Stomach (tissue), 4 donors: Measurements from ENCODE around the gene RGMA.

Experiments
- EP300 ChIP-seq: sonication (generic); formaldehyde crosslinking; IDR thresholded peaks from one replicate; pipeline ENCODE4 v1.6.1; 2017; ENCODE audit warnings: antibody characterized with exemption
- POLR2A ChIP-seq, 4 donors: fragments of 450-650 bp; IDR thresholded peaks; one replicate each; pipeline ENCODE4 v1.6.1; 2016; ENCODE audit warnings: antibody characterized with exemption in 4 of 4, control low read depth in 2 of 4, mild to moderate bottlenecking in 1 of 4, moderate library complexity in 1 of 4
- TF ChIP-seq, protein P1 (sequence below), 7 experiments: fragments of 450-650 bp in 4 of 7; fragments of 200-600 bp in 3 of 7; sonication (generic) in 3 of 7; IDR thresholded peaks; one replicate each; pipeline ENCODE4 v1.5.1; 2016 to 2019; ENCODE audit warnings: antibody characterized with exemption in 7 of 7, control low read depth in 2 of 7, mild to moderate bottlenecking in 1 of 7

DNA sequence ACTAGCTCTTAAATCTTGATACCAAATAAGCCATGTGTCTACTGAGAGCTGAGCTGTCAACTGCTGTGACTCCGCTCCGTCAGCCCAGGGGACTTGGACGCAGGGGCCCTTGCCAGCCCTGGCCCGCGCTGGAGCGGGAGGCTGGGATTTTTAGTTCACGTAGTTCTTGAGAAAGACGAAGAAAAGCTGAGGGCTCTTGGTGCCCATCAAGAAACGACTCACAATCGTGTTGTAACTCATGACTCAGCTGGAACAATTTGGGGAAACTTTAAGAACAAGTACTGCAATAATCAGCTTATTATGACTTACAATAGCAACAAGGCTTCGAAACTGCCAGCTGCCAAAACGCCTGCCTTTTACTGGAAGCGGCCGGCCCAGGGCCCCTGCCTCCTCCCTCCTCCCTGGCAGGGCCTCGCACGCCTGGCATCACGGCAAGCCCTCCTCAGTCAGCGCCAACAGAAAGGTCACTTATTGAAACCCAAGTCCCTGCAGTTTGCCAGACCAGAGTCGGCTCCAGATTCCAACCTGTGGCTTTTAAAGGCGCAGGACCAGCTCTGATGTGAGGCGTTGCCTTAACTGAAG lies 60.3 kb downstream of the RGMA start:
- TF ChIP-seq, protein P1, sequence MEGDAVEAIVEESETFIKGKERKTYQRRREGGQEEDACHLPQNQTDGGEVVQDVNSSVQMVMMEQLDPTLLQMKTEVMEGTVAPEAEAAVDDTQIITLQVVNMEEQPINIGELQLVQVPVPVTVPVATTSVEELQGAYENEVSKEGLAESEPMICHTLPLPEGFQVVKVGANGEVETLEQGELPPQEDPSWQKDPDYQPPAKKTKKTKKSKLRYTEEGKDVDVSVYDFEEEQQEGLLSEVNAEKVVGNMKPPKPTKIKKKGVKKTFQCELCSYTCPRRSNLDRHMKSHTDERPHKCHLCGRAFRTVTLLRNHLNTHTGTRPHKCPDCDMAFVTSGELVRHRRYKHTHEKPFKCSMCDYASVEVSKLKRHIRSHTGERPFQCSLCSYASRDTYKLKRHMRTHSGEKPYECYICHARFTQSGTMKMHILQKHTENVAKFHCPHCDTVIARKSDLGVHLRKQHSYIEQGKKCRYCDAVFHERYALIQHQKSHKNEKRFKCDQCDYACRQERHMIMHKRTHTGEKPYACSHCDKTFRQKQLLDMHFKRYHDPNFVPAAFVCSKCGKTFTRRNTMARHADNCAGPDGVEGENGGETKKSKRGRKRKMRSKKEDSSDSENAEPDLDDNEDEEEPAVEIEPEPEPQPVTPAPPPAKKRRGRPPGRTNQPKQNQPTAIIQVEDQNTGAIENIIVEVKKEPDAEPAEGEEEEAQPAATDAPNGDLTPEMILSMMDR (IDR thresholded peaks at IDR 0.05), result no peak
- TF ChIP-seq POLR2A (IDR thresholded peaks at IDR 0.05), result no peak
- TF ChIP-seq EP300, result peak; percentile 72
